Ectodermal cell (in vitro differentiated cells): ENCODE measurements around the gene ABCB10.
"Not testable (repeated sequence)": the region's sequence is repeated elsewhere in the genome, so short reads cannot be mapped to it uniquely, and the experiment has no call there.

Experiments
- H3K27ac ChIP-seq: 2 replicates; pipeline ENCODE4 v1.7.0; 2013; ENCODE audit warnings: mild to moderate bottlenecking, low read depth, low read length; ENCODE audit not compliant: insufficient read depth, poor library complexity, severe bottlenecking
- H3K27me3 ChIP-seq: 2 replicates; pipeline ENCODE4 v1.7.0; 2013; ENCODE audit warnings: mild to moderate bottlenecking, low read length; ENCODE audit not compliant: insufficient read depth, control insufficient read depth, poor library complexity, severe bottlenecking
- H3K36me3 ChIP-seq: one replicate; pipeline ENCODE4 v1.7.0; 2013; ENCODE audit warnings: low read length; ENCODE audit not compliant: control insufficient read depth, insufficient read depth
- H3K4me1 ChIP-seq: one replicate; pipeline ENCODE4 v1.7.0; 2013; ENCODE audit warnings: low read length; ENCODE audit not compliant: control insufficient read depth, insufficient read depth
- H3K4me3 ChIP-seq: 2 replicates; pipeline ENCODE4 v1.7.0; 2013; ENCODE audit warnings: low read depth, low read length, control low read depth; ENCODE audit not compliant: insufficient read depth
- H3K9me3 ChIP-seq: 2 replicates; pipeline ENCODE4 v1.7.0; 2013; ENCODE audit warnings: mild to moderate bottlenecking, low read length, moderate library complexity; ENCODE audit not compliant: control insufficient read depth
- WGBS, 2 experiments: methylation state at CpG; one replicate each; pipeline ENCODE4 v1.1.7; 2013; ENCODE audit warnings: missing lambda C conversion rate in 2 of 2; 5-methylcytosine and 5-hydroxymethylcytosine counted together

ABCB10 gene

GRCh38 chr1:229572286-229572685 lies 13.8 kb upstream of the ABCB10 start:
- Histone ChIP-seq H3K9me3 (no peaks in the 10 kb centered on the region), H3K4me3 (no peak overlapping the region), H3K4me1 (no peaks in the 10 kb centered on the region), H3K27me3 (no peaks in the 10 kb centered on the region), H3K36me3 (no peaks in the 10 kb centered on the region), H3K27ac (no peak overlapping the region)
- WGBS, 2 experiments: 95 to 97% methylated on average over 2 of the region's 2 CpGs

- Histone ChIP-seq H3K9me3 (no peaks in the 10 kb centered on the region), H3K4me1 (no peaks in the 10 kb centered on the region)
- 79 to 88% methylated on average over 2 of the region's 2 CpGs for WGBS, 2 experiments
These were observed 12.5 kb upstream of the ABCB10 start for GRCh38 chr1:229570891-229571516.

GRCh38 chr1:229570305-229570704 lies 11.8 kb upstream of the ABCB10 start:
- Histone ChIP-seq H3K9me3 (no peaks in the 10 kb centered on the region), H3K36me3 (no peaks in the 10 kb centered on the region), H3K4me1 (no peaks in the 10 kb centered on the region), H3K27me3 (no peaks in the 10 kb centered on the region), H3K4me3 (no peak overlapping the region), H3K27ac (no peak overlapping the region)
- WGBS, 2 experiments: 90% methylated on average over 20 of the region's 20 CpGs

More at GRCh38 chr1:229570891-229571516, 12.5 kb upstream of the ABCB10 start:
- Histone ChIP-seq H3K27me3 (no peaks in the 10 kb centered on the region), H3K4me3 (no peak overlapping the region), H3K36me3 (no peaks in the 10 kb centered on the region), H3K27ac (no peak overlapping the region)

- no peaks in the 10 kb centered on the region for H3K36me3 ChIP-seq
- WGBS, 2 experiments: 95 to 96% methylated on average over 11 to 12 of the region's 13 CpGs
- no peaks in the 10 kb centered on the region for H3K27me3 ChIP-seq
- H3K4me1 ChIP-seq: peaks cover 7% of the 10 kb centered on the region
- no peak overlapping the region for H3K4me3 ChIP-seq
- no peaks in the 10 kb centered on the region for H3K9me3 ChIP-seq
- no peak overlapping the region for H3K27ac ChIP-seq
These were observed 8.8 kb upstream of the ABCB10 start for GRCh38 chr1:229567109-229567868.

- 71 to 77% methylated on average over 4 of the region's 5 CpGs for WGBS, 2 experiments
- Histone ChIP-seq H3K4me3 (no peak overlapping the region), H3K27ac (no peak overlapping the region), H3K27me3 (no peaks in the 10 kb centered on the region), H3K9me3 (no peaks in the 10 kb centered on the region), H3K36me3 (no peaks in the 10 kb centered on the region), H3K4me1 (peaks cover 11% of the 10 kb centered on the region)
These were observed 5.2 kb upstream of the ABCB10 start for GRCh38 chr1:229563701-229564100.

- no peak overlapping the region for H3K4me3 ChIP-seq
- H3K27me3 ChIP-seq: no peaks in the 10 kb centered on the region
- peak overlapping the region; percentile 17 for H3K27ac ChIP-seq
- WGBS, 2 experiments: 21 to 26% methylated on average over 7 of the region's 7 CpGs
- H3K4me1 ChIP-seq: peaks cover 11% of the 10 kb centered on the region
- H3K36me3 ChIP-seq: no peaks in the 10 kb centered on the region
- H3K9me3 ChIP-seq: no peaks in the 10 kb centered on the region
These were observed 4.7 kb upstream of the ABCB10 start for GRCh38 chr1:229563241-229563640.

GRCh38 chr1:229562686-229563085 lies 4.2 kb upstream of the ABCB10 start:
- H3K9me3 ChIP-seq: no peaks in the 10 kb centered on the region
- peaks cover 11% of the 10 kb centered on the region for H3K4me1 ChIP-seq
- no peak overlapping the region for H3K27ac ChIP-seq
- H3K4me3 ChIP-seq: no peak overlapping the region
- no peaks in the 10 kb centered on the region for H3K27me3 ChIP-seq
- H3K36me3 ChIP-seq: no peaks in the 10 kb centered on the region
- WGBS, 2 experiments: 48 to 67% methylated on average over 3 of the region's 3 CpGs

GRCh38 chr1:229561141-229561540 lies 2.6 kb upstream of the ABCB10 start:
- peaks cover 15% of the 10 kb centered on the region for H3K4me1 ChIP-seq
- H3K27ac ChIP-seq: no peak overlapping the region
- no peaks in the 10 kb centered on the region for H3K9me3 ChIP-seq
- no peaks in the 10 kb centered on the region for H3K36me3 ChIP-seq
- 84% methylated on average over 4 to 5 of the region's 5 CpGs for WGBS, 2 experiments
- H3K27me3 ChIP-seq: no peaks in the 10 kb centered on the region
- no peak overlapping the region for H3K4me3 ChIP-seq

- peaks cover 16% of the 10 kb centered on the region for H3K4me1 ChIP-seq
- H3K4me3 ChIP-seq, H3K9me3 ChIP-seq, H3K36me3 ChIP-seq, H3K27ac ChIP-seq, H3K27me3 ChIP-seq: not testable (repeated sequence)
- 90 to 92% methylated on average over 15 of the region's 15 CpGs for WGBS, 2 experiments
These were observed 1.6 kb upstream of the ABCB10 start for GRCh38 chr1:229560124-229560523.

GRCh38 chr1:229559336-229559801 lies 862 bp upstream of the ABCB10 start:
- WGBS, 2 experiments: 71 to 75% methylated on average over 20 of the region's 20 CpGs
- Histone ChIP-seq H3K4me1 (peaks cover 20% of the 10 kb centered on the region), H3K4me3 (peak overlapping the region; percentile 71)
- H3K27me3 ChIP-seq, H3K36me3 ChIP-seq, H3K9me3 ChIP-seq, H3K27ac ChIP-seq: not testable (repeated sequence)
